Stimulated activated CD4-positive, alpha-beta T cell treated with anti-CD3 and anti-CD28 coated beads, Interleukin-15, amount 100 ng/mL, for 48 hours (primary cell): ENCODE data around the gene RMND1.
A peak's percentile ranks its signal among the peaks of the same experiment; 100 is the strongest.
"Not testable (repeated sequence)": the region's sequence is repeated elsewhere in the genome, so short reads cannot be mapped to it uniquely, and the experiment has no call there.

ENCODE experiments used
- DNase-seq, 2 donors: peaks; one replicate each; pipeline ENCODE4 v3.0.0-alpha.2; 2020; ENCODE audit warnings: low read depth in 2 of 2

The RMND1 gene

GRCh38 chr6:151451950-151452749 lies at the start of gene RMND1:
TSS of gene RMND1 (minus strand) at chr6:151452126. CDS start at chr6:151445811, 6,315 bp downstream.
- DNase-seq = peak; percentile 99

GRCh38 chr6:151499551-151499950 lies 47.6 kb upstream of the RMND1 start:
- DNase-seq = no peak

GRCh38 chr6:151498327-151498726 lies 46.4 kb upstream of the RMND1 start:
- no peak for DNase-seq

- no peak for DNase-seq
Measured at GRCh38 chr6:151497905-151498304, 46.0 kb upstream of the RMND1 start.

GRCh38 chr6:151495380-151495779 lies 43.5 kb upstream of the RMND1 start:
- no peak for DNase-seq

- no peak for DNase-seq
Measured at GRCh38 chr6:151494936-151495320, 43.0 kb upstream of the RMND1 start.

- DNase-seq = no peak
Measured at GRCh38 chr6:151494235-151494935, 42.5 kb upstream of the RMND1 start.

GRCh38 chr6:151493804-151494234 lies 41.9 kb upstream of the RMND1 start, which contains the start of gene CCDC170:
TSS of gene CCDC170 (plus strand) at chr6:151494017. CDS start at chr6:151494129, 112 bp downstream.
- DNase-seq = no peak

GRCh38 chr6:151493161-151493803 lies 41.4 kb upstream of the RMND1 start:
- no peak for DNase-seq

GRCh38 chr6:151490996-151491395 lies 39.1 kb upstream of the RMND1 start:
- DNase-seq = no peak

- DNase-seq = no peak
Measured at GRCh38 chr6:151488226-151488625, 36.3 kb upstream of the RMND1 start.

GRCh38 chr6:151483994-151484393 lies 32.1 kb upstream of the RMND1 start:
- DNase-seq = no peak

- DNase-seq = no peak
Measured at GRCh38 chr6:151482290-151482689, 30.4 kb upstream of the RMND1 start.

- DNase-seq = no peak
Measured at GRCh38 chr6:151481786-151482185, 29.9 kb upstream of the RMND1 start.

- DNase-seq = no peak
Measured at GRCh38 chr6:151478670-151479069, 26.7 kb upstream of the RMND1 start.

- DNase-seq = no peak
Measured at GRCh38 chr6:151477726-151478125, 25.8 kb upstream of the RMND1 start.

GRCh38 chr6:151475653-151476523 lies 24.0 kb upstream of the RMND1 start:
- peak in 1 of 2 donors; percentile 21 for DNase-seq

GRCh38 chr6:151464702-151465101 lies 12.8 kb upstream of the RMND1 start:
- no peak for DNase-seq

GRCh38 chr6:151461673-151462072 lies 9.7 kb upstream of the RMND1 start:
- DNase-seq = no peak

- not testable (repeated sequence) for DNase-seq
Measured at GRCh38 chr6:151455751-151456398, 3.9 kb upstream of the RMND1 start.
